RWPE1 (cell line): ENCODE results near the gene SIGLEC6.

Experiments used
- CTCF ChIA-PET: fragments of 350-600 bp; sonication (Branson Sonifier 250); formaldehyde crosslinking; extraction: SDS; loops from one replicate; lab custom pipeline; 2021; lab: Yijun Ruan, JAX
- POLR2A ChIA-PET: fragments of 400-600 bp; formaldehyde crosslinking; extraction: SDS; loops from one replicate; lab custom pipeline; 2020; ENCODE audit warnings: antibody characterized with exemption; ENCODE audit not compliant: low non-redundant PET; lab: Yijun Ruan, JAX
- DNase-seq: peaks from one replicate; pipeline ENCODE4 v3.0.0; 2012; ENCODE audit warnings: low spot score
- H3K27ac ChIP-seq: fragments of 450-650 bp; 2 replicates; pipeline ENCODE4 v1.5.1; 2017
- CTCF ChIP-seq: fragments of 450-650 bp; conservative IDR thresholded peaks from 2 replicates; pipeline ENCODE4 v1.5.1; 2017; ENCODE audit warnings: low read depth, mild to moderate bottlenecking

The SIGLEC6 gene

GRCh38 chr19:51531349-51532315 is at the start of gene SIGLEC6:
Gene SIGLEC6 (minus strand): TSS chr19:51531670. CDS start chr19:51531648, 22 bp downstream.
- no peak within 1 kb of the TSS for H3K27ac ChIP-seq
- ChIA-PET POLR2A (no interaction called here), CTCF (interaction anchor here (0.7 kb wide), 1 partner anchor 479 kb away, joined by 4 read pairs; no protein-coding TSS in a partner anchor)
- TF ChIP-seq CTCF = no peak
- DNase-seq = no peak

GRCh38 chr19:51576850-51577249 is 45.4 kb upstream of the SIGLEC6 start:
- H3K27ac ChIP-seq = no peak overlapping the region
- no peak for TF ChIP-seq CTCF
- POLR2A ChIA-PET = no interaction called here
- CTCF ChIA-PET = no interaction called here
- no peak for DNase-seq

GRCh38 chr19:51573331-51573730 is 41.9 kb upstream of the SIGLEC6 start:
- no peak overlapping the region for H3K27ac ChIP-seq
- no peak for TF ChIP-seq CTCF
- no peak for DNase-seq
- ChIA-PET CTCF (no interaction called here), POLR2A (no interaction called here)

GRCh38 chr19:51572908-51573307 is 41.4 kb upstream of the SIGLEC6 start:
- CTCF ChIA-PET = no interaction called here
- TF ChIP-seq CTCF = no peak
- no peak overlapping the region for H3K27ac ChIP-seq
- DNase-seq = no peak
- POLR2A ChIA-PET = no interaction called here

GRCh38 chr19:51572410-51572809 is 40.9 kb upstream of the SIGLEC6 start:
- ChIA-PET POLR2A (no interaction called here), CTCF (no interaction called here)
- DNase-seq = no peak
- TF ChIP-seq CTCF = no peak
- no peak overlapping the region for H3K27ac ChIP-seq

GRCh38 chr19:51571599-51571998 is 40.1 kb upstream of the SIGLEC6 start:
- peak; percentile 5 for DNase-seq
- CTCF ChIA-PET = interaction anchor here (0.7 kb wide), 1 partner anchor 1110 kb away, joined by 5 read pairs; no protein-coding TSS in a partner anchor
- peak overlapping the region; percentile 55 for H3K27ac ChIP-seq
- no peak for TF ChIP-seq CTCF
- POLR2A ChIA-PET = no interaction called here
